Measurements from ENCODE around the gene PERM1. TPM values are rescaled to one million over a fixed set of nuclear protein-coding genes. Genes with fewer than 3 reads are reported as not detected.
A peak's percentile ranks its signal among the peaks of the same experiment; 100 is the strongest.

PERM1 gene
- total and polyA plus RNA-seq, 2 of the 8 experiments (the other 6 are each of a cell fraction or from before 2014, with no cell fraction given), result not detected

DNA sequence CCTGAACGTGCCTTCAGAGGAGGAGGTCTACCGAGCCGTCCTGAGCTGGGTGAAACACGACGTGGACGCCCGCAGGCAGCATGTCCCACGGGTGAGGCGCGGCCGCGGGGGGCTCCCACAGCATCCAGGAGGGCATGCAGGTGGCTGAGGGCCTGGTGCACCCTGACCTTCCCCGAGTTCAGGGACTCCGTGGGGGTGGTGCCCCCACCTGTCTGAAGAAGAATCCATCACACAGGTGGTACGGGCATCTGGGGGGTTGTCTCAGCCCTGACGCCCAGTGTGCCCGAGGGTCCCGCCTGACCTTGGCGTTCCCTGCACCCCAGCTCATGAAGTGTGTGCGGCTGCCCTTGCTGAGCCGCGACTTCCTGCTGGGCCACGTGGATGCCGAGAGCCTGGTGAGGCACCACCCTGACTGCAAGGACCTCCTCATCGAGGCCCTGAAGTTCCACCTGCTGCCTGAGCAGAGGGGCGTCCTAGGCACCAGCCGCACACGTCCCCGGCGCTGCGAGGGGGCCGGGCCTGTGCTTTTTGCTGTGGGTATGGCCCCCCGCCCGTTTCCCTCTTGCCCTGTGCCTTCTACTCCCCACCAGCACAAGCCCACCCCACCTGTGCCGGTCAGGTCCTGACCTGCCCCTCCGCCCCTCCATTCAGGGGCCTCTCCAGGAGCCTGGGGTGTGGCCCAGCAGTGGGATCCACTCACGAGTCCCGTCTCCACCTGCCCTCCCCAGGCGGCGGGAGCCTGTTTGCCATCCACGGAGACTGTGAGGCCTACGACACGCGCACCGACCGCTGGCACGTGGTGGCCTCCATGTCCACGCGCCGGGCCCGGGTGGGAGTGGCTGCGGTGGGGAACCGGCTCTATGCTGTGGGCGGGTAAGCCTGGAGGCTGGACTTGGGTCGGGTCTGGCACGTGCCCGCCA, 19.3 kb downstream of the PERM1 start:
- Histone ChIP-seq H2AK5ac (ENCODE audit: low read depth, low read length) (no peak overlapping the region), H2AFZ (ENCODE audit: low read length) (no peak overlapping the region), H3K4ac (replicated peaks; ENCODE audit: insufficient read length, low read depth, low read length) (no peak overlapping the region), H3K27ac (ENCODE audit: low read depth, low read length) (no peak overlapping the region), H2BK120ac (replicated peaks; ENCODE audit: low read depth, low read length) (no peak overlapping the region), H2BK12ac (ENCODE audit: low read depth, low read length) (no peak overlapping the region), H3K4me2 (ENCODE audit: insufficient read depth in 1 of 2, low read depth in 2 of 2, low read length in 2 of 2) (no peak overlapping the region; a peak in 1 of 4 replicates), H2BK20ac (ENCODE audit: low read length) (no peak overlapping the region), H4K5ac (ENCODE audit: insufficient read length, low read depth, low read length) (no peak overlapping the region), H3K56ac (replicated peaks; ENCODE audit: insufficient read length, low read depth, low read length) (no peak overlapping the region), H3K36me3 (ENCODE audit: control insufficient read depth in 2 of 4, insufficient read depth in 4 of 4, low read length in 3 of 4) (peaks cover 0 to 19% (median 10%) of the 10 kb centered on the region in 4 experiments; a peak in 7 of 8 replicates), H4K91ac (replicated peaks; ENCODE audit: insufficient read length, low read length) (no peak overlapping the region), H2BK5ac (ENCODE audit: low read depth, low read length) (no peak overlapping the region), H3K23ac (ENCODE audit: insufficient read length) (no peak overlapping the region), H4K8ac (ENCODE audit: extremely low read depth, insufficient read depth, low read length) (peak overlapping the region; percentile 51; the same call in 1 of the 2 replicates), H4K20me1 (replicated peaks in 1 of 2; ENCODE audit: control insufficient read depth in 1 of 2, insufficient read depth in 2 of 2, low read length in 2 of 2) (peaks cover 5 to 31% of the 10 kb centered on the region in 2 experiments), H3K18ac (ENCODE audit: extremely low read depth, low read length) (no peak overlapping the region), H3K9me3 (ENCODE audit: insufficient read depth in 2 of 2, low read depth in 1 of 2, low read length in 1 of 2) (no peaks in the 10 kb centered on the region; a peak in 1 of 4 replicates), H3K23me2 (ENCODE audit: low read depth, low read length) (peaks cover 18% of the 10 kb centered on the region), H2BK15ac (ENCODE audit: low read length) (no peak overlapping the region), H3K79me2 (ENCODE audit: control insufficient read depth in 1 of 2, insufficient read depth in 2 of 2, low read length in 2 of 2) (peaks cover 0 to 11% of the 10 kb centered on the region in 2 experiments; a peak in 3 of 4 replicates), H3K9ac (replicated peaks in 1 of 4; ENCODE audit: extremely low read depth in 1 of 4, low read depth in 3 of 4, low read length in 3 of 4) (no peak overlapping the region), H3K79me1 (ENCODE audit: low read depth, low read length) (peaks cover 6% of the 10 kb centered on the region), H3K4me3 (ENCODE audit: extremely low read depth in 1 of 4, insufficient read depth in 2 of 4, low read depth in 3 of 4, low read length in 4 of 4) (no peak overlapping the region), H3K4me1 (replicated peaks in 1 of 4; ENCODE audit: control insufficient read depth in 3 of 4, insufficient read depth in 4 of 4, low read length in 3 of 4) (peaks cover 0 to 11% (median 7%) of the 10 kb centered on the region in 4 experiments; a peak in 5 of 7 replicates), H3K27me3 (replicated peaks in 1 of 4; ENCODE audit: control insufficient read depth in 3 of 4, extremely low read depth in 1 of 4, insufficient read depth in 3 of 4, low read length in 3 of 4) (peaks cover 12 to 43% (median 33%) of the 10 kb centered on the region in 4 experiments), H3K14ac (ENCODE audit: insufficient read length) (no peak overlapping the region)
- FAIRE-seq (no peak), DNase-seq (ENCODE audit: low read depth in 1 of 2, low spot score in 2 of 2) (no peak)
- 93% methylated on average over 48 of the region's 57 CpGs; no CpG with 5 or more reads in 1 of the 2 experiments for WGBS, 2 experiments (ENCODE audit: extremely low coverage in 1 of 2, insufficient coverage in 1 of 2, insufficient read length in 1 of 2, insufficient replicate concordance in 2 of 2, low coverage in 1 of 2, low lambda C conversion rate in 2 of 2, missing lambda C conversion rate in 1 of 2)
- ChIA-PET POLR2A (ENCODE audit: partially characterized antibody) (interaction anchor here (1.2 kb wide), 1 partner anchor 8 kb away, joined by 5 read pairs; no protein-coding TSS in a partner anchor), CTCF (ENCODE audit: partially characterized antibody) (interaction anchor here (1.0 to 2.8 kb wide), 4 partner anchors 11 to 78 kb away, joined by 3 to 9 read pairs (median 6); no protein-coding TSS in a partner anchor)
- TF ChIP-seq CTBP2 (IDR thresholded peaks at IDR 0.05; ENCODE audit: borderline replicate concordance, insufficient read depth, insufficient read length, low read length) (no peak), HDAC6 (IDR thresholded peaks at IDR 0.05; ENCODE audit: low read depth, low read length) (no peak), RNF2 (IDR thresholded peaks at IDR 0.05; ENCODE audit: borderline replicate concordance, low read depth, low read length, missing control alignments, poor library complexity, severe bottlenecking) (no peak), SUZ12 (IDR thresholded peaks at IDR 0.05; ENCODE audit: low read length) (no peak), POU5F1 (IDR thresholded peaks at IDR 0.05; ENCODE audit: low read depth, low read length) (no peak)
